Measurements from ENCODE around the gene STK25. TPM values are rescaled to one million over a fixed set of nuclear protein-coding genes. Genes with fewer than 3 reads are reported as not detected.
"Not testable (repeated sequence)": the region's sequence is repeated elsewhere in the genome, so short reads cannot be mapped to it uniquely, and the experiment has no call there.

STK25 gene
- total RNA-seq, 2 experiments from 2014 or later: 156 to 162 TPM

DNA sequence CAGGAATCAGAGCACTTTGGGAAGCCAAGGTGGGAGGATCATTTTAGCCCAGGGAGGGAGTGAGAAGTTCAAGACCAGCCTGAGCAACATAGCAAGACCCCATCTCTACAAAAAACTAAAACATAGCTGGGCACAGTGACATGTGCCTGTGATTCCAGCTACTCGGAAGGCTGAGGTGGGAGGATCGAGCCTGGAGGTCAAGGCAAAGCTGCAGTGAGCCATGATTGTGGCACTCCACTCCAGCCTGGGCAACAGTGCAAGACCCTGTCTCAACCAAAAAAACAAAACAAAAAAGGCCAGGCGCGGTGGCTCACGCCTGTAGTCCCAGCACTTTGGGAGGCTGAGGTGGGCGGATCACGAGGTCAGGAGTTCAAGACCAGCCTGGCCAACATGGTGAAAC is 58.3 kb downstream of the STK25 start:
- DNase-seq; H3K27ac Mint-ChIP-seq; POLR2A ChIA-PET; H3K4me1 Mint-ChIP-seq; ATAC-seq (ENCODE audit: low read depth); H3K36me3 Mint-ChIP-seq; H3K9me3 Mint-ChIP-seq; H3K4me3 Mint-ChIP-seq: not testable (repeated sequence)
- peaks cover 23% of the 10 kb centered on the region for H3K27me3 Mint-ChIP-seq

DNA sequence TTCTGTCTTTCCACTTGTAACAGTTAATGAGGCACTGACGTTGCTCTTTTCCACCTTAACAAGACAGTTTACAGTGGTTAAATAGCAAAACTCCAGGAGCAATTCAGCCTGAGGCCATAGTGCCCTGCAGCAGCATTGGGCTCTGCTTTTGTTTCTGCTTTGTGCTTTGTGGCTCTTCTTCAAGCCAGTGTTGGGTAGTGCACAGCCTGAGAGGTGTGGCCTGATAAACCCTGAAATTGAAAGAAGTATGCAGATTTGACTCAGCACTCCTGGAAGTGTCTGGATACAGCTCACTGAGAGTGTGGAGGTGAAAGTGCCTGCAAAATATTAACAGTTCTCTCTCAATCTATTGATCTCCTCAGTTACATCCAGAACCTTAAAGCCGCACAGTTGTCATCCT is 63.0 kb downstream of the STK25 start:
- Mint-ChIP-seq H3K4me3 (no peak overlapping the region), H3K9me3 (no peaks in the 10 kb centered on the region), H3K27me3 (peaks cover 13% of the 10 kb centered on the region), H3K4me1 (peaks cover 20% of the 10 kb centered on the region), H3K36me3 (peaks cover 10% of the 10 kb centered on the region), H3K27ac (no peak overlapping the region)
- DNase-seq (no peak), ATAC-seq (ENCODE audit: low read depth) (peak; percentile 51)
- POLR2A ChIA-PET: no interaction called here

DNA sequence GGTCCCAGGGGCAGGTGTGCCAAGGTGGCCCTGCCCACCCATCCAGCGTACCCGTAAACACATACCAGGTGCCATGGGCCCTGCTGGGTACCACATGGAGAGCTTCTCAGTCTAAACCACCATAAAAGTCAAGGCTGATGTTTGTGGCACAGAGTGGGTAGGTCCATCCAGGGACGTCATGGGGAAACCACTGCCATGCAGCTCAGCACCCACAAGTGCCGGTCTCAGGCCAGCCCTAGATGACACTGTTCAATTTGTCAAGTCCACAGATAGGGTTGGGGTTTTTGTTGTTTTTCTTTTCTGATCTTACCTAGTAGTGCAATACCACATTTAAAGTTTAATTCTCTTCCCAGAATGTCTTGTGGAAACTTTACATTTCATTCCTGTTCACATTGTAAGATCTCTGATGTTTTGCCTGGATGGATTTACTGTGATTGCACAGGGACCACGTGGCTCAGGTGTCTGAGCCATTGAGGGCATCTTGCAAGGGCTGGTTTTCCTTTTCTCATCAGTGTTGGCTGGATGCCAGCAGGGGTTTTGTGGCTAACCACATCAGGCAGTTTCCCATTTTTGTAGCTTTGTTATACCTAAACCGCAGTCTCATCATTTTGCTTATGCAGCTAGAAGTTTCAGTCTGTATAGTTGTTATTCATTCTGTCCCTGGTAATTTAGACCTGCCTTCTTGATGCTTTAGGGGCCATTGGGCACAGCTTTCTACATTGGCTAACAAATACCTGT is 64.7 kb downstream of the STK25 start:
- DNase-seq: peak; percentile 85
- peak; percentile 74 for ATAC-seq (ENCODE audit: low read depth)
- peaks cover 13% of the 10 kb centered on the region for H3K27me3 Mint-ChIP-seq
- peak overlapping the region; percentile 60 for H3K27ac Mint-ChIP-seq
- peaks cover 20% of the 10 kb centered on the region for H3K4me1 Mint-ChIP-seq
- peak overlapping the region; percentile 35 for H3K4me3 Mint-ChIP-seq
- H3K9me3 Mint-ChIP-seq: no peaks in the 10 kb centered on the region
- H3K36me3 Mint-ChIP-seq: peaks cover 10% of the 10 kb centered on the region
- POLR2A ChIA-PET: no interaction called here

Small RNA genes lying within 50 kb of the gene (microRNA-seq; reads per million reads assigned to microRNA genes)
- not detected for gene MIR3133

Other genes with a start within 250 kb of the STK25 start
- gene HDLBP, start 192.9 kb downstream of the STK25 start, total RNA-seq: 100 to 1,000 TPM; 158 TPM
- gene SEPTIN2, start 192.7 kb downstream of the STK25 start, total RNA-seq: 100 to 1,000 TPM; 259 to 275 TPM
- gene FARP2, start 152.3 kb downstream of the STK25 start, total RNA-seq: 10 to 100 TPM; 17.7 to 18.3 TPM
- gene BOK, start 50.2 kb upstream of the STK25 start, total RNA-seq: not detected
- 10 to 100 TPM; 35.0 to 35.5 TPM for gene THAP4, start 128.6 kb upstream of the STK25 start, total RNA-seq
- 100 to 1,000 TPM in 1 of 2 experiments, 10 to 100 TPM in 1; 91.1 to 101 TPM for gene ATG4B, start 129.1 kb upstream of the STK25 start, total RNA-seq
- 10 to 100 TPM; 56.5 to 67.9 TPM for gene DTYMK, start 178.2 kb upstream of the STK25 start, total RNA-seq
- 10 to 100 TPM; 52.1 to 54.3 TPM for gene ING5, start 193.5 kb upstream of the STK25 start, total RNA-seq
- gene D2HGDH, start 226.0 kb upstream of the STK25 start, total RNA-seq: 10 to 100 TPM; 44.2 to 46.2 TPM

All from activated naive CD8-positive, alpha-beta T cell treated with anti-CD3 and anti-CD28 coated beads, Interleukin-2, amount 10 ng/mL, durations not matched to agents 7 days and 5 days (primary cell).